ENCODE measurements around the gene HSPB3.
"Not testable (repeated sequence)": the region's sequence is repeated elsewhere in the genome, so short reads cannot be mapped to it uniquely, and the experiment has no call there.

HSPB3 gene

DNA sequence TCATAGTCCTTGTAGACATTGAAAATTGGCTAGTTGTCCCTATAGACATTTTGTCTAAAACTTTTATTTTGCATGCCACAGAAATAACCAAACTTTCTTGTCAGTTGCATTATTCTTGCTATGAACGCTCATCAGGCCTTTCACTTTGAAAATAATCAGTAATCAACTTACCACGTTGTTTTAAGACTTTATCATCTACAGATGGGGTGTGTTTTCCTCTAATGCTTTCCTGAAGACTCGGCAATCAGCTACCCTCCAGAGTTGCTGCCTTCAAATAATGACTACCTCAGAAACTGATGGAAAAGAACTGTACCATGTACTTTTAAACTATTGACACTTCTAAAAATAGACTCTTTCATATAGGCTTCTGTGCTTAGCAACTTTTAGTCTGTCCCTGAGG lies 33.5 kb upstream of the HSPB3 start:
- DNase-seq (ENCODE audit: low spot score): no peak
- TF ChIP-seq, protein P1, sequence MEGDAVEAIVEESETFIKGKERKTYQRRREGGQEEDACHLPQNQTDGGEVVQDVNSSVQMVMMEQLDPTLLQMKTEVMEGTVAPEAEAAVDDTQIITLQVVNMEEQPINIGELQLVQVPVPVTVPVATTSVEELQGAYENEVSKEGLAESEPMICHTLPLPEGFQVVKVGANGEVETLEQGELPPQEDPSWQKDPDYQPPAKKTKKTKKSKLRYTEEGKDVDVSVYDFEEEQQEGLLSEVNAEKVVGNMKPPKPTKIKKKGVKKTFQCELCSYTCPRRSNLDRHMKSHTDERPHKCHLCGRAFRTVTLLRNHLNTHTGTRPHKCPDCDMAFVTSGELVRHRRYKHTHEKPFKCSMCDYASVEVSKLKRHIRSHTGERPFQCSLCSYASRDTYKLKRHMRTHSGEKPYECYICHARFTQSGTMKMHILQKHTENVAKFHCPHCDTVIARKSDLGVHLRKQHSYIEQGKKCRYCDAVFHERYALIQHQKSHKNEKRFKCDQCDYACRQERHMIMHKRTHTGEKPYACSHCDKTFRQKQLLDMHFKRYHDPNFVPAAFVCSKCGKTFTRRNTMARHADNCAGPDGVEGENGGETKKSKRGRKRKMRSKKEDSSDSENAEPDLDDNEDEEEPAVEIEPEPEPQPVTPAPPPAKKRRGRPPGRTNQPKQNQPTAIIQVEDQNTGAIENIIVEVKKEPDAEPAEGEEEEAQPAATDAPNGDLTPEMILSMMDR (IDR thresholded peaks at IDR 0.05; ENCODE audit: extremely low read depth, missing control alignments): no peak

DNA sequence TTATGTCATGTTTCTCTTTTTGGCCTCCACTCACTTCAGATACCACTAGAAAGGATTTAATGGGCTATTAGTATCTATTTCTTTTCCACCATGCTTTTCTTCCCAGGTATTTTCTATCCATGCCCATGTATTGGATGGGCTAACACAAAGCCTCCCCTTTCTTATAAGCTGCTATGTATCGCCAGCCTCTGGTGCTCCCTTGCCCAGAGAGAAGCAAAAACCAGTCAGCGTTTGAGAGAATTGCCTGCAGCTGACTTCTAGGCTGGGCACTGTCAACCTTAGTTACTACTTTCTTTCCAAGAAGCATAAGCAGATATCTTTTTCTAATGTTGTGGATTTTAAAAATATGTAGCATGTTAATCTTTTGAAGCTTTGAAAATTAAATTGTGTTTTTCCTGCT lies 30.2 kb upstream of the HSPB3 start:
- no peak for DNase-seq (ENCODE audit: low spot score)
- TF ChIP-seq, protein P1 (IDR thresholded peaks at IDR 0.05; ENCODE audit: extremely low read depth, missing control alignments): no peak

DNA sequence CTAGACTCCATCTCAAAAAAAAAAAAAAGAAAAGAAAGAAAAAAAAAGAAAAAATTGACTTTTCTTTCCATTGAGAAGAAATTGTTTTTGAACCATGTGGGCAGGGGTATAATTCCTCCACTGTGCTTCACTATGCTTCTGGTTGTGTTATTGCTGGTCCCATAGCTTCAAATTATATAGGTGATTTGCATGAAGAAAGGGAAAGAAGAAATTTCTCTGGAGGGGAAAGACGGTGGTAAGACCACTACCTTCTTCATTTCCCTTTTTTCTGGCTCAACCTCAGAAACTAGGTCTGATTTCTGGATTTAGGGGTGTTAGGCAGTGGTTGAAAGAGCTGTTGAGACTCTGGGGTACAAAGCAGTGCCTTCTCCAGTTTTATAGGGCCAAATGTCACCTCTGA lies 29.3 kb upstream of the HSPB3 start:
- DNase-seq (ENCODE audit: low spot score): no peak
- TF ChIP-seq, protein P1 (IDR thresholded peaks at IDR 0.05; ENCODE audit: extremely low read depth, missing control alignments): no peak

DNA sequence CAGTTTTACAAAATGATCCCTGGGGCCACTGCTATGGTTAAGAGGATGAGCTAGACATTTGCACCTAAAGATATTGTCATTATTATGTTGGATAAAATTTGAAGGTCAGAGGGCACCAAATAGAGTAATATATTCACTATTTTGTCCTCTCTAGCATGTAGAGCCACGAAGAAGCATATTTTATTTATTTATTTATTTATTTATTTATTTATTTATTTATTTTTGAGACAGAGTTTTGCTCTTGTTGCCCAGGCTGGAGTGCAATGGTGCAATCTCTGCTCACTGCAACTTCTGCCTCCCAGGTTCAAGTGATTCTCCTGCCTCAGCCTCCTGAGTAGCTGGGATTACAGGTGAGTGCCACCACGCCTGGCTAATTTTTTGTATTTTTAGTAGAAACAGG lies 20.8 kb upstream of the HSPB3 start:
- not testable (repeated sequence) for DNase-seq (ENCODE audit: low spot score)

DNA sequence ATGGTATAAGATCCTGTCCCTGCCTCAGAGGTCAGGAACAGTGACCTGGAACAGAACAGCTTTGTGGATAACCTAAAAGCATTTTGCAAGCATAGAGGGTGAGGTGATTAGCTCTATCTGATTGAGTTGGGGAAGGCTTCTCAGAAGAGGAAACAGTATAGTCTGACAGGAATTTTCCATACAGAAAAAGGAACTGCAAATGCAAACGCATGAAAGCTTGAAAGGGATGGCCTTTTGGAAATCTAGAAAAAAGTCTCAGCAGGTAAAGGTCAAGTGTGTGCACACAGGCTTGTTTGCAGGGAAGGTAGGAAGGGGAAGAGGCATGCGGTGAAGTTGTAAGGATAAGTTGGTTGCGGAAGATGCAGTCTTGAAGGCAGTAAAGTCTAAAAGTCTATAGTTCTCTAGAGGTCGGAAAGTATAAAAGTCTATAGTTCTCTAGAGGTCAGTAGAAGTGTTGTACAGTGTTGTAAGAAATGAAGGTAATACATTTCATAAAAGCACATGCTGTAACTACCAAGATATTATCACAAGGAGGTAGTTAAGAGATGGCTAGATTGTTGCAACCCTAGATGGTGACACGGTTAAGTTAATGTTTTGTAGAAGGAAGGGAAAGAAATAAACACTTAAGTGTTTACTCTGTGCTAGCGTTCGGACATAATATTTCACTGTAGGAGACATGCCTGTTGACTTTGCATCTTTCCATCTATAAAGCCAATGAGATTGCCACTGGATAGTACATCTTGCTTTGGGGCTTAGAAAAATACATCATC lies 16.7 kb upstream of the HSPB3 start:
- TF ChIP-seq, protein P1 (IDR thresholded peaks at IDR 0.05; ENCODE audit: extremely low read depth, missing control alignments): no peak
- DNase-seq (ENCODE audit: low spot score): no peak

DNA sequence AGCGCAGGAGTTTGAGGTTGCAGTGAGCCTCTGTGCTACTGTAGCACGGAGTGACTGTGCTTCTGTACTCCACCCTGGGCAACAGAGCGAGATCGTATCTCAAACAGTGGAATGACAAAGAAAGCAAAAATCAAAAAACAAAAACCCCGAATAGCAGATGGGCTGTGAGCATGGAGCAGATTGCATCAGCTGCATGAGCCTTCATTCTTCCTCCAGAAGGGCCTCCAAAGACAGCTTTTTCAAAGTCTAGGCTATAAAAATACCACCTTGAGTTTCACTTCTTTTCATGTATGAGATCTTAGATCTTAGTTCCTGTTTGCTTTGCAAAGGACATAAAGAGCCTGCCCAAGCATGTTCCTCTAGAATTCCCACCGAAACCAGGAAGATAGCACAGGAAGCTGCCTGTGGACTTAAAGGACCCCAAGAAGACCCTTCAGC lies 15.0 kb upstream of the HSPB3 start:
- TF ChIP-seq, protein P1 (IDR thresholded peaks at IDR 0.05; ENCODE audit: extremely low read depth, missing control alignments): no peak
- peak; percentile 48 for DNase-seq (ENCODE audit: low spot score)

DNA sequence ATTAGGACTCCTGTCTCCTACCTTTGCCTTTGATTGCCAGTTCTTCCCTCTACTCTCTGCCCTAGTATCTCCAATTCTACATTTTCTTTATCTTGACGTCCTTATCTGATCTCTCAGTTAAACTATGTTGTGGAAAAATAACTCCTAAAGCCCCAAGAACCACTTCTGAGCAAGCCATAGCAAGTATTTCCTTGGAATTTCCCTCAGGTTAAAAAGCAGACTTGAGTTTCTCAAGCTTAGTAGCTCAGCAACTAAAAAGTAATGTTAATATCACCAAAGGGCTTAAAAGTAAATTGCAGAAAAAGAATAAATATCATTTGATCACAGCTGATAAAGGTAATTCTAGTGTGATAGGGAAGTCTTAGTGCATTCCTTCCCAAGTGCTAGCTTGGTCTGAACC lies 13.2 kb upstream of the HSPB3 start:
- DNase-seq (ENCODE audit: low spot score): no peak
- TF ChIP-seq, protein P1 (IDR thresholded peaks at IDR 0.05; ENCODE audit: extremely low read depth, missing control alignments): no peak

DNA sequence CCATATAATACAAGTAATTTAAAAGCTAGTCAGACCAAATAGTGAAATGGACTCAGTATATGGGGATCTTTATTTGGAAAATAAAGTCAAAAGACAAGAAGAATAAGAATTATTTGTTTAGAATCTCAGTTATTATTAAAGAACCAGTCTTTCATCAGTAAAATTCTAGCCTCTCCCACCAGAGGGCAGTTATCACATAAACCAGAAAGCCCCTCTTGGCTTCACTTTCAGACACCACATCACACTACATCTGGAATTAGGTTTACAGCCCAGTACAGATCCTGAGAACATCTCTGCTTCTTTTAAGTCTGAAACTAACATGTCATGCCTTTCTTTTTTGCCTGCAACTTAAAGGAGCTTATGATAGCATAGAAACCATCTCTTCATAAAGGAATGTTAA lies 12.2 kb upstream of the HSPB3 start:
- TF ChIP-seq, protein P1 (IDR thresholded peaks at IDR 0.05; ENCODE audit: extremely low read depth, missing control alignments): no peak
- DNase-seq (ENCODE audit: low spot score): peak; percentile 52

Measured in GM20000 (cell line).